ENCODE data around the gene ZNF609.
A peak's percentile ranks its signal among the peaks of the same experiment; 100 is the strongest.

GRCh38 chr15:64461721-64462162, 1.4 kb downstream of the ZNF609 start:
- peak in 1 of 6 experiments; percentile 0 for TF ChIP-seq CTCF (IDR thresholded peaks at IDR 0.05)
- no peak for TF ChIP-seq POLR2A (IDR thresholded peaks at IDR 0.05)
